Naive thymus-derived CD8-positive, alpha-beta T cell (primary cell): ENCODE data around the gene MLLT3. TPM values are rescaled to one million over a fixed set of nuclear protein-coding genes. Genes with fewer than 3 reads are reported as not detected.
A peak's percentile ranks its signal among the peaks of the same experiment; 100 is the strongest.

Experiments
- ATAC-seq, 2 donors: fragments of 150-1000 bp; cut with Tn5 transposase in 1 of 2; sonication (Bioruptor Pico), chemical (Tn5 transposase) in 1 of 2; 1 replicate in 1 of 2; 2 replicates in 1 of 2; pipeline ENCODE4 v1.10.0; 2021; ENCODE audit warnings: mild to moderate bottlenecking in 2 of 2, moderate library complexity in 2 of 2
- POLR2A ChIA-PET: fragments of 350-600 bp; sonication (Branson Sonifier 250); formaldehyde crosslinking; loops from one replicate; lab custom pipeline; 2021; ENCODE audit warnings: antibody characterized with exemption; lab: Charles Lee
- DNase-seq, 10 donors: peaks; one replicate each; pipeline versions ENCODE4 v3.0.0 to v3.0.0-alpha.2; 2020 to 2022
- H3K27ac Mint-ChIP-seq, 10 donors: one replicate each; pipeline ENCODE4 v1.8.0; 2020 to 2022; ENCODE audit warnings: mild to moderate bottlenecking in 10 of 10, mixed read lengths in 10 of 10, moderate library complexity in 4 of 10, inconsistent platforms in 1 of 10
- H3K27me3 Mint-ChIP-seq, 5 donors: one replicate each; pipeline ENCODE4 v1.8.0; 2021 to 2022; ENCODE audit warnings: mixed read lengths in 5 of 5
- H3K36me3 Mint-ChIP-seq, 3 donors: one replicate each; pipeline ENCODE4 v1.8.0; 2020 to 2022; ENCODE audit warnings: mixed read lengths in 3 of 3, mild to moderate bottlenecking in 2 of 3, inconsistent platforms in 1 of 3
- H3K4me1 Mint-ChIP-seq, 4 donors: one replicate each; pipeline ENCODE4 v1.8.0; 2021 to 2022; ENCODE audit warnings: mixed read lengths in 4 of 4
- H3K4me3 Mint-ChIP-seq, 10 donors: one replicate each; pipeline ENCODE4 v1.8.0; 2020 to 2022; ENCODE audit warnings: mild to moderate bottlenecking in 10 of 10, mixed read lengths in 10 of 10, moderate library complexity in 6 of 10, inconsistent platforms in 1 of 10
- H3K9me3 Mint-ChIP-seq, 9 donors: one replicate each; pipeline ENCODE4 v1.8.0; 2020 to 2022; ENCODE audit warnings: mixed read lengths in 9 of 9, mild to moderate bottlenecking in 3 of 9, inconsistent platforms in 1 of 9, moderate library complexity in 1 of 9
- polyA plus RNA-seq, 3 donors: library from polyadenylated mRNA; unstranded; fragments of 300-500 nt; fragmentation: Illumina TruSeq; gene quantifications; one replicate each; pipeline ENCODE4 v1.2.3, GENCODE V29; 2021
- total RNA-seq, 8 experiments: library from RNA in 2 of 8; stranded (reverse) in 2 of 8; gene quantifications; one replicate each; pipeline ENCODE4 v1.2.3 and lab custom pipeline; 2021 to 2026

The MLLT3 gene
- total and polyA plus RNA-seq, 5 experiments from 2014 or later: 28.0 to 73.0 (median 42.9) TPM

- Mint-ChIP-seq H3K36me3 (no peaks in the 10 kb centered on the region), H3K4me1 (peaks cover 14 to 85% (median 78%) of the 10 kb centered on the region in 4 donors), H3K9me3 (no peaks in the 10 kb centered on the region), H3K27ac (peak overlapping the region in 5 of 10 donors; percentile 1 to 56 (median 7)), H3K27me3 (no peaks in the 10 kb centered on the region), H3K4me3 (peak overlapping the region in 2 of 10 donors; percentile 7 to 15)
- ATAC-seq (no peak), DNase-seq (no peak)
- POLR2A ChIA-PET: no interaction called here
Observed at GRCh38 chr9:20608582-20608981, 13.7 kb downstream of the MLLT3 start.

GRCh38 chr9:20606652-20607051, 15.6 kb downstream of the MLLT3 start:
- Mint-ChIP-seq H3K36me3 (peaks cover 0 to 2% (median 0%) of the 10 kb centered on the region in 3 donors), H3K4me1 (peaks cover 12 to 85% (median 78%) of the 10 kb centered on the region in 4 donors), H3K27ac (peak overlapping the region in 4 of 10 donors; percentile 16 to 59 (median 46)), H3K27me3 (no peaks in the 10 kb centered on the region), H3K9me3 (no peaks in the 10 kb centered on the region), H3K4me3 (peak overlapping the region in 7 of 10 donors; percentile 30 to 53 (median 40))
- DNase-seq (no peak), ATAC-seq (peak; percentile 37 to 58)
- POLR2A ChIA-PET: no interaction called here

GRCh38 chr9:20604562-20604961, 17.7 kb downstream of the MLLT3 start:
- Mint-ChIP-seq H3K27ac (peak overlapping the region in 9 of 10 donors; percentile 1 to 71 (median 42)), H3K9me3 (no peaks in the 10 kb centered on the region), H3K4me3 (peak overlapping the region; percentile 33 to 72 (median 50)), H3K36me3 (peaks cover 0 to 12% (median 7%) of the 10 kb centered on the region in 3 donors), H3K4me1 (peaks cover 19 to 87% (median 80%) of the 10 kb centered on the region in 4 donors), H3K27me3 (no peaks in the 10 kb centered on the region)
- ATAC-seq: peak; percentile 49 to 70
- DNase-seq: no peak
- POLR2A ChIA-PET: interaction anchor here (2.2 kb wide), 1 partner anchor 17 kb away, joined by 16 read pairs; the partner anchor contains the start of gene MLLT3

- ATAC-seq (no peak), DNase-seq (no peak)
Observed at GRCh38 chr9:20603524-20604268, 18.6 kb downstream of the MLLT3 start.

GRCh38 chr9:20601292-20601691, 21.0 kb downstream of the MLLT3 start:
- peak overlapping the region in 1 of 10 donors; percentile 14 for H3K4me3 Mint-ChIP-seq
- no peak overlapping the region for H3K27ac Mint-ChIP-seq
- DNase-seq (no peak), ATAC-seq (no peak)
- peaks cover 23 to 85% (median 73%) of the 10 kb centered on the region in 4 donors for H3K4me1 Mint-ChIP-seq
- peaks cover 0 to 16% (median 10%) of the 10 kb centered on the region in 3 donors for H3K36me3 Mint-ChIP-seq
- POLR2A ChIA-PET: interaction anchor here (0.5 to 0.6 kb wide), 2 partner anchors 583 to 771 kb away, joined by 3 read pairs; no protein-coding TSS in a partner anchor
- H3K9me3 Mint-ChIP-seq: no peaks in the 10 kb centered on the region
- no peaks in the 10 kb centered on the region for H3K27me3 Mint-ChIP-seq

More at GRCh38 chr9:20603524-20604268, 18.6 kb downstream of the MLLT3 start:
- Mint-ChIP-seq H3K4me1 (peaks cover 22 to 86% (median 78%) of the 10 kb centered on the region in 4 donors), H3K36me3 (peaks cover 0 to 15% (median 10%) of the 10 kb centered on the region in 3 donors), H3K27ac (peak overlapping the region in 4 of 10 donors; percentile 7 to 55 (median 46)), H3K4me3 (peak overlapping the region in 6 of 10 donors; percentile 14 to 61 (median 34)), H3K9me3 (no peaks in the 10 kb centered on the region), H3K27me3 (no peaks in the 10 kb centered on the region)
- POLR2A ChIA-PET: interaction anchor here (2.2 kb wide), 1 partner anchor 18 kb away, joined by 16 read pairs; the partner anchor contains the start of gene MLLT3

GRCh38 chr9:20599195-20599594, 23.1 kb downstream of the MLLT3 start:
- H3K9me3 Mint-ChIP-seq: no peaks in the 10 kb centered on the region
- POLR2A ChIA-PET: interaction anchor here (0.7 kb wide), 1 partner anchor 189 kb away, joined by 4 read pairs; no protein-coding TSS in a partner anchor
- peaks cover 0 to 17% (median 13%) of the 10 kb centered on the region in 3 donors for H3K36me3 Mint-ChIP-seq
- ATAC-seq: no peak
- no peaks in the 10 kb centered on the region for H3K27me3 Mint-ChIP-seq
- H3K27ac Mint-ChIP-seq: peak overlapping the region in 1 of 10 donors; percentile 27
- H3K4me3 Mint-ChIP-seq: peak overlapping the region in 1 of 10 donors; percentile 5
- H3K4me1 Mint-ChIP-seq: peaks cover 26 to 83% (median 78%) of the 10 kb centered on the region in 4 donors
- no peak for DNase-seq

- H3K4me3 Mint-ChIP-seq: peak overlapping the region in 3 of 10 donors; percentile 1 to 48 (median 27)
- peaks cover 28 to 77% (median 74%) of the 10 kb centered on the region in 4 donors for H3K4me1 Mint-ChIP-seq
- H3K27ac Mint-ChIP-seq: peak overlapping the region in 2 of 10 donors; percentile 16 to 38
- no peak for DNase-seq
- H3K36me3 Mint-ChIP-seq: peaks cover 0 to 20% (median 13%) of the 10 kb centered on the region in 3 donors
- no peak for ATAC-seq
- POLR2A ChIA-PET: interaction anchor here (0.9 kb wide), 1 partner anchor 11 kb away, joined by 3 read pairs; no protein-coding TSS in a partner anchor
- H3K27me3 Mint-ChIP-seq: no peaks in the 10 kb centered on the region
- H3K9me3 Mint-ChIP-seq: no peaks in the 10 kb centered on the region
Observed at GRCh38 chr9:20598367-20598766, 23.9 kb downstream of the MLLT3 start.

GRCh38 chr9:20597862-20598261, 24.4 kb downstream of the MLLT3 start:
- no peak for ATAC-seq
- no peaks in the 10 kb centered on the region for H3K27me3 Mint-ChIP-seq
- peak overlapping the region in 1 of 10 donors; percentile 16 for H3K27ac Mint-ChIP-seq
- DNase-seq: no peak
- peak overlapping the region in 2 of 10 donors; percentile 1 to 27 for H3K4me3 Mint-ChIP-seq
- POLR2A ChIA-PET: interaction anchor here (0.9 kb wide), 1 partner anchor 12 kb away, joined by 3 read pairs; no protein-coding TSS in a partner anchor
- H3K36me3 Mint-ChIP-seq: peaks cover 0 to 20% (median 13%) of the 10 kb centered on the region in 3 donors
- H3K9me3 Mint-ChIP-seq: no peaks in the 10 kb centered on the region
- peaks cover 30 to 73% (median 71%) of the 10 kb centered on the region in 4 donors for H3K4me1 Mint-ChIP-seq

- Mint-ChIP-seq H3K9me3 (peaks cover 0 to 9% (median 0%) of the 10 kb centered on the region in 9 donors), H3K36me3 (peaks cover 8 to 18% (median 13%) of the 10 kb centered on the region in 3 donors), H3K27ac (peak overlapping the region in 2 of 10 donors; percentile 5 to 51), H3K27me3 (no peaks in the 10 kb centered on the region), H3K4me3 (no peak overlapping the region), H3K4me1 (peaks cover 26 to 65% (median 53%) of the 10 kb centered on the region in 4 donors)
- DNase-seq (no peak), ATAC-seq (no peak)
- POLR2A ChIA-PET: no interaction called here
Observed at GRCh38 chr9:20594608-20595007, 27.7 kb downstream of the MLLT3 start.

- ATAC-seq (no peak), DNase-seq (no peak)
- no peaks in the 10 kb centered on the region for H3K27me3 Mint-ChIP-seq
- POLR2A ChIA-PET: no interaction called here
- peaks cover 8 to 15% (median 9%) of the 10 kb centered on the region in 3 donors for H3K36me3 Mint-ChIP-seq
- peaks cover 23 to 58% (median 45%) of the 10 kb centered on the region in 4 donors for H3K4me1 Mint-ChIP-seq
- peak overlapping the region in 1 of 10 donors; percentile 25 for H3K27ac Mint-ChIP-seq
- H3K4me3 Mint-ChIP-seq: no peak overlapping the region
- peaks cover 0 to 9% (median 0%) of the 10 kb centered on the region in 9 donors for H3K9me3 Mint-ChIP-seq
Observed at GRCh38 chr9:20593537-20593936, 28.8 kb downstream of the MLLT3 start.

GRCh38 chr9:20593105-20593504, 29.2 kb downstream of the MLLT3 start:
- Mint-ChIP-seq H3K27me3 (no peaks in the 10 kb centered on the region), H3K27ac (peak overlapping the region in 1 of 10 donors; percentile 25), H3K36me3 (peaks cover 8 to 15% (median 9%) of the 10 kb centered on the region in 3 donors), H3K4me1 (peaks cover 19 to 53% (median 40%) of the 10 kb centered on the region in 4 donors), H3K9me3 (peaks cover 0 to 9% (median 0%) of the 10 kb centered on the region in 9 donors), H3K4me3 (no peak overlapping the region)
- ATAC-seq: no peak
- POLR2A ChIA-PET: no interaction called here
- no peak for DNase-seq

GRCh38 chr9:20592673-20593072, 29.6 kb downstream of the MLLT3 start:
- Mint-ChIP-seq H3K27me3 (no peaks in the 10 kb centered on the region), H3K4me3 (no peak overlapping the region), H3K4me1 (peaks cover 19 to 50% (median 37%) of the 10 kb centered on the region in 4 donors), H3K27ac (peak overlapping the region in 4 of 10 donors; percentile 3 to 25 (median 17)), H3K36me3 (peaks cover 8 to 15% (median 9%) of the 10 kb centered on the region in 3 donors), H3K9me3 (peaks cover 0 to 9% (median 0%) of the 10 kb centered on the region in 9 donors)
- DNase-seq: no peak
- no peak for ATAC-seq
- POLR2A ChIA-PET: no interaction called here
